Body of pancreas (tissue), 4 donors: ENCODE data around the gene CAMK1G. TPM values are rescaled to one million over a fixed set of nuclear protein-coding genes. Genes with fewer than 3 reads are reported as not detected.

Experiments used
- ATAC-seq: fragments of 150-250 bp; one replicate; pipeline ENCODE4 v1.9.1; 2016
- DNase-seq, 4 donors: peaks; one replicate each; pipeline ENCODE4 v3.0.0-alpha.2; 2019
- H3K27ac ChIP-seq, 4 donors: fragments of 200-600 bp; sonication (generic); 1 replicate in 3 of 4; 2 replicates in 1 of 4; pipeline versions ENCODE4 v1.5.1 to v1.6.1; 2016 to 2019; ENCODE audit warnings: mild to moderate bottlenecking in 1 of 4, mixed read lengths in 1 of 4, moderate library complexity in 1 of 4
- H3K27me3 ChIP-seq, 2 donors: fragments of 200-600 bp; sonication (generic); one replicate each; pipeline ENCODE4 v1.6.0; 2016; ENCODE audit warnings: mild to moderate bottlenecking in 1 of 2
- H3K36me3 ChIP-seq, 2 donors: fragments of 200-600 bp; sonication (generic); replicated peaks in 1 of 2; 2 replicates each; pipeline ENCODE4 v1.5.1; 2016; ENCODE audit warnings: low read depth in 2 of 2; ENCODE audit not compliant: insufficient read depth in 1 of 2
- H3K4me1 ChIP-seq: fragments of 200-600 bp; sonication (generic); one replicate; pipeline ENCODE4 v1.6.0; 2016
- H3K4me3 ChIP-seq, 2 donors: fragments of 200-600 bp; sonication (generic); 1 replicate in 1 of 2; 2 replicates in 1 of 2; pipeline ENCODE4 v1.5.1; 2016 to 2019
- H3K9me3 ChIP-seq, 3 donors: fragments of 200-600 bp; sonication (generic); 1 replicate in 2 of 3; 2 replicates in 1 of 3; pipeline ENCODE4 v1.5.1; 2016
- POLR2A ChIP-seq, 3 donors: fragments of 450-650 bp; IDR thresholded peaks; one replicate each; pipeline ENCODE4 v1.6.1; 2016; ENCODE audit warnings: antibody characterized with exemption in 3 of 3, mild to moderate bottlenecking in 2 of 3
- WGBS, 2 donors: methylation state at CpG; one replicate each; pipeline ENCODE4 v1.1.5; 2017; 5-methylcytosine and 5-hydroxymethylcytosine counted together
- intact Hi-C: fragments of 100-400 bp; cut with DNase I; formaldehyde crosslinking; loops from one replicate; pipeline ENCODE4 v1.15.1; 2023
- total RNA-seq, 2 donors: library from RNA; depleted of rRNA; stranded (reverse); fragments of >200 nt; gene quantifications; one replicate each; pipeline ENCODE4 v1.1.0, GENCODE V29; 2016
- TF ChIP-seq, protein P1 (sequence below), 7 experiments: fragments of 450-650 bp in 4 of 7; fragments of 200-600 bp in 3 of 7; sonication (generic) in 3 of 7; IDR thresholded peaks; one replicate each; pipeline ENCODE4 v1.5.1; 2016 to 2019; ENCODE audit warnings: antibody characterized with exemption in 7 of 7

CAMK1G gene
- total RNA-seq, 2 donors from 2014 or later = 0.33 TPM; not detected in 1

DNA sequence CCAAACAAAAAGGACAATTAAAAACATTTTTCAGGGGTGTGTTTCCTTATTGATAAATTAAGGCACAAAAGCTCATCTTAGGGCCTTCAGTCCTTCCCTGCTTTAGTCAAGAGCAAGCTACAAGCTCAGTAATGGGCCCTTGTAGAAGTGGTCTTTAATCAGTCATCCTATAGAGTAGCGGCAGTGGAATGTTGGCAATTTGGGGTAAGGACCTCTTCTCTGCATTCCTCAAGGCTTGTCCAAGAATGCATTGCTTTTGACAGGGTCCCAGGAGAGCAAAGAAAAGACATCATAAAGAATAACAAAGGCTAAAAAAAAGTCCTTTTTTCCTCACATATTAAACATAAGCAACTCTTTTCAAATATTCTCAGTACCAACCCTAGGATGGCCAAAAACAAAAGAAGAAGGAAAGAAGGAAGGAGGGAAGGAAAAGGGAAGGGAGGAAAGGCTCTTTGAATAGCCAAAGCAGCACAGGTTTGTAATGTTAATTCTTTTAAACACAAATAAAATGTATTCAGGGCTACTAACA is 27.3 kb upstream of the CAMK1G start:
- Histone ChIP-seq H3K36me3 (no peaks in the 10 kb centered on the region), H3K4me3 (no peak overlapping the region), H3K27me3 (no peaks in the 10 kb centered on the region), H3K4me1 (no peaks in the 10 kb centered on the region), H3K27ac (no peak overlapping the region), H3K9me3 (no peaks in the 10 kb centered on the region)
- TF ChIP-seq, protein P1, sequence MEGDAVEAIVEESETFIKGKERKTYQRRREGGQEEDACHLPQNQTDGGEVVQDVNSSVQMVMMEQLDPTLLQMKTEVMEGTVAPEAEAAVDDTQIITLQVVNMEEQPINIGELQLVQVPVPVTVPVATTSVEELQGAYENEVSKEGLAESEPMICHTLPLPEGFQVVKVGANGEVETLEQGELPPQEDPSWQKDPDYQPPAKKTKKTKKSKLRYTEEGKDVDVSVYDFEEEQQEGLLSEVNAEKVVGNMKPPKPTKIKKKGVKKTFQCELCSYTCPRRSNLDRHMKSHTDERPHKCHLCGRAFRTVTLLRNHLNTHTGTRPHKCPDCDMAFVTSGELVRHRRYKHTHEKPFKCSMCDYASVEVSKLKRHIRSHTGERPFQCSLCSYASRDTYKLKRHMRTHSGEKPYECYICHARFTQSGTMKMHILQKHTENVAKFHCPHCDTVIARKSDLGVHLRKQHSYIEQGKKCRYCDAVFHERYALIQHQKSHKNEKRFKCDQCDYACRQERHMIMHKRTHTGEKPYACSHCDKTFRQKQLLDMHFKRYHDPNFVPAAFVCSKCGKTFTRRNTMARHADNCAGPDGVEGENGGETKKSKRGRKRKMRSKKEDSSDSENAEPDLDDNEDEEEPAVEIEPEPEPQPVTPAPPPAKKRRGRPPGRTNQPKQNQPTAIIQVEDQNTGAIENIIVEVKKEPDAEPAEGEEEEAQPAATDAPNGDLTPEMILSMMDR (IDR thresholded peaks at IDR 0.05) = no peak
- TF ChIP-seq POLR2A (IDR thresholded peaks at IDR 0.05) = no peak
- DNase-seq (no peak), ATAC-seq (no peak)
- 85 to 94% methylated on average over 1 of the region's 1 CpG for WGBS, 2 donors
- intact Hi-C loops = no loop called here

GRCh38 chr1:209557221-209557620 is 26.3 kb upstream of the CAMK1G start:
- Histone ChIP-seq H3K9me3 (no peaks in the 10 kb centered on the region), H3K27me3 (no peaks in the 10 kb centered on the region), H3K4me3 (no peak overlapping the region), H3K36me3 (no peaks in the 10 kb centered on the region), H3K27ac (no peak overlapping the region), H3K4me1 (no peaks in the 10 kb centered on the region)
- intact Hi-C loops = no loop called here
- TF ChIP-seq, protein P1 (IDR thresholded peaks at IDR 0.05) = no peak
- no peak for TF ChIP-seq POLR2A (IDR thresholded peaks at IDR 0.05)
- no peak for DNase-seq
- no peak for ATAC-seq

DNA sequence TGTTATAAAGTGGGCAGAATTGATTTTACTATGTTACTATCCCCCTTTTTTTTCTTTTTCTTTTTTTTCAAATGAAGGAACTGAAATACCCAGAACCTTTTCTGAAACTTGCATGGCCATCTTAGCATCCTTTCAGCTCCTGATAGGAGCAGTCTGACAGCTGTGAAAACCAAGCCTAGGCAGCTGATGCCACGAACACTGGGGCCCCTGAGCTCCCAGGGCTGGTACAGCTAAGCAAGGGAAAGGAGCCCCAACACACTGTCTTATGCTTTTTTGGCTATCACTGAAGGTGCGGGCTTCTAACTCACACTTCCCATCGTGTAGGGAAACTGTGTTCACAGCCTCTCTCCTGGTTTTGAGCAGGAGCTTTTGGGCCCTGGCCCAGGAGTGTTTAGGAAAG is 23.0 kb upstream of the CAMK1G start:
- intact Hi-C loops = no loop called here
- TF ChIP-seq, protein P1 (IDR thresholded peaks at IDR 0.05) = no peak
- TF ChIP-seq POLR2A (IDR thresholded peaks at IDR 0.05) = no peak
- Histone ChIP-seq H3K36me3 (no peaks in the 10 kb centered on the region), H3K4me3 (no peak overlapping the region), H3K27me3 (no peaks in the 10 kb centered on the region), H3K9me3 (no peaks in the 10 kb centered on the region), H3K27ac (no peak overlapping the region), H3K4me1 (no peaks in the 10 kb centered on the region)
- ATAC-seq = no peak
- DNase-seq = no peak
- WGBS, 2 donors = 76 to 79% methylated on average over 3 of the region's 3 CpGs

GRCh38 chr1:209560952-209561351 is 22.6 kb upstream of the CAMK1G start:
- 82 to 83% methylated on average over 10 of the region's 10 CpGs for WGBS, 2 donors
- no peak for TF ChIP-seq POLR2A (IDR thresholded peaks at IDR 0.05)
- TF ChIP-seq, protein P1 (IDR thresholded peaks at IDR 0.05) = no peak
- Histone ChIP-seq H3K36me3 (no peaks in the 10 kb centered on the region), H3K27ac (no peak overlapping the region), H3K27me3 (no peaks in the 10 kb centered on the region), H3K9me3 (no peaks in the 10 kb centered on the region), H3K4me3 (no peak overlapping the region), H3K4me1 (no peaks in the 10 kb centered on the region)
- ATAC-seq (no peak), DNase-seq (no peak)
- intact Hi-C loops = no loop called here

DNA sequence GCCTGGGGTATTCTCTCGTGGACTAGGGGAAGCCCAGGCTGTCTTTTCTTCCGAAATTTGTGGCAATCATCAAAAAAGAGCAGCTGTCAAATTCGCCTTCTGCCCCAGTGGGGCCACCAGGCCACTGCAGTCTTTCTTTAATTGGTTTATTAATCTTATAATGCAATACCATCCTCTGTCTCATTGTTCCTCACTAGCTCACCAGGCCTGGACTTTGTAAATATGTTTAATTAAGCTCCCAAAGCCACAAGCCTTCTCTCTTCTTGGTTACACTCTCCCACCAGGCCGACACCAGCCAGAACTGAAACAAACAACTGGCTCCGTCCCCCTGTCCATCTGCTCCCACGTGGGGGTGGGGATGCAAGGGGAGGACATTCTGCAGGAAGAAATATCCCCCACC is 22.0 kb upstream of the CAMK1G start:
- ATAC-seq = no peak
- H3K36me3 ChIP-seq = no peaks in the 10 kb centered on the region
- no peak overlapping the region for H3K27ac ChIP-seq
- H3K27me3 ChIP-seq = no peaks in the 10 kb centered on the region
- DNase-seq = no peak
- H3K4me3 ChIP-seq = no peak overlapping the region
- whole genome bisulfite sequencing, 2 donors = 68 to 70% methylated on average over 5 to 6 of the region's 6 CpGs
- intact Hi-C loops = no loop called here
- no peaks in the 10 kb centered on the region for H3K4me1 ChIP-seq
- no peak for TF ChIP-seq POLR2A (IDR thresholded peaks at IDR 0.05)
- TF ChIP-seq, protein P1 (IDR thresholded peaks at IDR 0.05) = no peak
- no peaks in the 10 kb centered on the region for H3K9me3 ChIP-seq
